ENCODE results near the gene MXRA8.
A peak's percentile ranks its signal among the peaks of the same experiment; 100 is the strongest.
"Not testable (repeated sequence)": the region's sequence is repeated elsewhere in the genome, so short reads cannot be mapped to it uniquely, and the experiment has no call there.

Gene MXRA8

DNA sequence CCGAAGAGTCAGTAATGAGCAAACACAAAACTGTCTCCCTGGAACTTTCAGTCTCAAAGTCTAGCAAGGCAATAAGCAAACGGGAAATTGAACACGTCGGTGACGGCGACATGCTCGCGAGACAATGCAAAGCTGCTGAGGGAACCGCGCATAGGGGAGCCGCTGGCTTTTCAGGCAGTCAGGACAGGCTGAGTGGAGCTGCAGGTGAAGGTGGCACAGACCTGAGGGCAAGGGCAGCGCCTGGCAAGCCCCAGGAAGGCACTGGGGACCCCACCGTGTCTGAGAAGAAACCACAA is 38.8 kb downstream of the MXRA8 start:
- DNase-seq (ENCODE audit: low spot score), result no peak

DNA sequence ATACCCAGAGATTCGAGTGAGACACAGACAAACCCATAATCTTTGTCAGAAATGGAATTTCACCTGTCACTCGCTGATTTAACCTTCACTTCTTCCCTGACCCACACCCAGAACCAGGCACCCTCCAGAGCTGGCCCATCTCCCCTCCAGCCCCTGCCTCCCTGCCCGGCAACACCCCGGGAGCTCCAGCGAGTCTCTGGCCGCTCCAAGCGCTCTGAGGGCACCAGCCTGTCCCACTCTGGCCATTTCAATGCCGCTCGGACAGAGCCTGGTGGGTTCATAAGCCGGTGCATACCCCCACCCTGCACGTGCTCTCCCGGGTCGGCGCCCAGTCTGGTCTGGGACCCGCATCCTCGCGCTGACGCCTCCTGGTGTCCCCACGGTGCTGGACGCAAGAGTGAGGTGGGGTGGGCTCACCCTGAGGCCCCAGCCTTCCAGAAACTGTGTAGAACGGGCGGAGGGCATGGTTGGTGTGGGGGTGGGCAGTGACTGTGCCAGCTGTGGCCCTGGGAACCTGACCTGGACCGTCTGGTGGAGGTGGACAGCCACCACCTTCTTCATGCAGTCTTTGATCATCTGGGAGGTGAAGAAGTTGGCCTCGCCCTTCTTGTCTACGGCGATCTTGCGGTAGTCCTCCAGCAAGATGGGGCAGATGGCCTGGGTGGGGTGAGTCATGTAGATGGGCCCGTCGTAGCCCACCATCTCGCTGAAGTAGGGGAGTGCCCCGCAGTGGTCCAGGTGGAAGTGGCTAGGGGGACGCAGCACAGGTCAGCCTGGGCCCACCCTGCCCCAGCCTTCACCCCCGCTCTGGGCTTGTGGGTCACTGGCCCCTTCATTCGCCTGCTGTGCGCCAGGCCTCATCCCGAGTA is 39.3 kb downstream of the MXRA8 start:
- no peak for DNase-seq (ENCODE audit: low spot score)

DNA sequence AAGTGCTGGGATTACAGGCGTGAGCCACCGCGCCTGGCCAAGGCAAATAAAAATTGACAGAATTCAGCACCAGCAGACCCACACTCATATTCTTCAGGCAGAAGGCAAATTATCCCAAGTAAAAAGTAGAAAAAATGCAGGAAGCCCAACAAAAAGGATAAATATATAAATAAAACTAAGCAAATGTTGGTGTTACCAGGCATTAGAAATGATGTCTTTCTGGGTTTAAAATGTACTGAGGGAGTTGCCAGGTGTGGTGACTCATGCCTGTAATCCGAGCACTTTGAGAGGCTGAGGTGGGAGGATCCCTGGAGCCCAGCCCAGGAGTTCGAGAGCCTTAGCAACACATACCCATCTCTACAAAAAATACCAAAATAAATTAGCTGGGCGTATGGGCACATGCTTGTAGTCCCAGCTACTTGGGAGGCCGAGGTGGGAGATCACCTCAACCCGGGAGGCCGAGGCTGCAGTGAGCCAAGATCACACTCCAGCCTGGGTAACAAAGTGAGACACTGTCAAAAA is 40.2 kb downstream of the MXRA8 start:
- DNase-seq (ENCODE audit: low spot score), result no peak

DNA sequence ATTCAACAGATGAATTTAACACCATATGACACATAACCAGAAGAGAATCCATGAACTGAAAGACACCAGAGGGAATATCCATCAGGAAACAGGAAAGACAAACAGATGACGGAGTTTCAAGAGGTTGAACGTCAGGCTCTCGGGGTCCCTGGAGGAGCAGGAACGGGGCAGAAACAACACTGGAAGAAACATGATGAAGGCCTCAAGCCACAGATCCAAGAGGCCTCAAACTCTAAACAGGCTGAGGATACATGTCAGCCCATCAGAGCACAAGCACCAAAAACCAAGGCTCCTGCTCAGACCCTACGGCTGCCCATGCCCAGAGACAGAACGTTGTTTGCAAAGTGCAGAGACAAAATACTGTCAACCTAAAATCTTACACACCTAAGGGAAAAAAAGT is 40.9 kb downstream of the MXRA8 start:
- no peak for DNase-seq (ENCODE audit: low spot score)

DNA sequence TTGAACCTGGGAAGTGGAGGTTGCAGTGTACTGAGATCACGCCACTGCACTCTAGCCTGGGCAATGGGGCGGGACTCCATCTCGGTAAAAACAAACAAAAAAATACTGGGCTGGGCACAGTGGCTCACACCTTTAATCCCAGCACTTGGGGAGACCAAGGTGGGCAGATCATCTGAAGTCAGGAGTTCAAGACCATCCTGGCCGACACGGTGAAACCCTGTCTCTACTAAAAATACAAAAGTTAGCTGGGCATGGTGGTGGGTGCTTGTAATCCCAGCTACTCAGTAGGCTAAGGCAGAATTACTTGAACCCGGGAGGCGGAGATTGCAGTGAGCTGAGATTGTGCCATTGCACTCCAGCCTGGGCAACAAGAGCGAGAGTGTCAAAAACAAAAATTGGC is 42.2 kb downstream of the MXRA8 start:
- DNase-seq (ENCODE audit: low spot score), result not testable (repeated sequence)

DNA sequence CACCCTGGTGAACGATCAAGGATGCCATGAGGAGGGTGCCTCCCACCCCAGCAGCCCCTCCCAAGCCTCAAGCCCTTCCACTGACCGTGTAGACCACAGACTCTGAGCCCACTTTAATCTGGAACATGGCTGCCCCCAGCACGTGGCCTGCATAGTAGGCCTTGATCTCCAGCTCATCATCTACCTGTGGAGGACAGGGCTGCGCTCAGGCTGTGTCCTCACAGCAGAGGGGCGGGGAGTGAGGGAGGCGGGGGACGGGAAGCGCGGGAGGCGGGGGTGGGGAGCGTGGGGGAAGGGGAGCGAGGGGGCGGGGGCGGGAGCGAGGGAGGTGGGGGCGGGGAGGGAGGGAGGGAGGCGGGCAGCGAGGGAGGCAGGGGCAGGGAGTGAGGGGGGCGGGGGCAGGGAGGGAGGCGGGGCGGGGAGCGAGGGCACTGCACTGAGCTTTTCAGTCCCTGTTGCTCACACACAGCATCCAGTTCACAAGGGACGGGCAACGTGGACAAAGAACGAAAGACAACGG is 42.9 kb downstream of the MXRA8 start:
- DNase-seq (ENCODE audit: low spot score), result no peak

DNA sequence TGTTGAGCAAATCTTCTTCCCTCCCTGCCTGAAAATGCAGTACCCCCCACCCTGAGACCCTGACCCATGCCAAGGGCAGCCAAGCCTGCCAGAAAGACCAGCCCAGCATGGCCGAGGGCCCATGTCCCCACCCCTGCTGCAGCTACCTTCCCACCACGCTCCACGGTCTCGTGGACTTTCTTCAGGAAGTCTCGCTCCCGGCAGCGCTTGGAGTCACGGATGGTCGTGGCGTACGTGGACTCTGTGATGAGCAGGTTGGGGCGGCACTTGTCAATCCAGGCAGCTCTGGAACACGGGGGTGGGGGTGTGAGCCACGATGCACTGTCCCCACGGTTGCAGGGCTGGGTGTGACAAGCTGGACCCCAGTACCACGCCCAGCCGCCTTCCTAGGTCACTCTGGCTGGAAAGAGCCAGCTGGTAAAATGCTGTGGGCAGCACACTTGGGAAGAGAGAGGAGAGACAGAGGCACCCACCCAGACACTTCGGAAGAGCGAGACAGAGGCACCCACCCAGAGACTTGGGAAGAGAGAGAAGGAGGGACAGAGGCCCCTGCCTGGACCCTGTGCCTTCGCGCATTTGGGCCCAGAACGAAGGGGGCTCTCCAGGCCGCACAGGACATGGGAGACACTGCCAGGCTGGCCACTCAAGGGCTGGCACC is 43.5 kb downstream of the MXRA8 start:
- no peak for DNase-seq (ENCODE audit: low spot score)

DNA sequence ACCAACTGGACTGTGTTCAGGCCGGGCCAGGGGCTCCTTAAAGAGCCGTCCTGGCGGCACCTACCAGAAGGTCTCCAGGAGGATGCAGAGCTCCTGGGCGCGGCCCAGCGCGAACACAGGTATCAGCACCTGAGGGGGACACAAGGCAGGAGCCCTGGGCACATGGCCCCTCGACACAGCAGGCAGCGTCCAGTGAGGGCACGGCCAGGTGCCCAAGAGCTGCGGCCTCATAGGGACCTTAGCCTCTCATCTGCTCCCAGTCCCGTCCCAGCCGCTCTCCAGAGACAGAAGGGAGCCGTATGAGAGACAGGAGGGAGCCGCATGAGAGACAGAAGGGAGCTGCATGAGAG is 44.1 kb downstream of the MXRA8 start:
- DNase-seq (ENCODE audit: low spot score), result no peak

DNA sequence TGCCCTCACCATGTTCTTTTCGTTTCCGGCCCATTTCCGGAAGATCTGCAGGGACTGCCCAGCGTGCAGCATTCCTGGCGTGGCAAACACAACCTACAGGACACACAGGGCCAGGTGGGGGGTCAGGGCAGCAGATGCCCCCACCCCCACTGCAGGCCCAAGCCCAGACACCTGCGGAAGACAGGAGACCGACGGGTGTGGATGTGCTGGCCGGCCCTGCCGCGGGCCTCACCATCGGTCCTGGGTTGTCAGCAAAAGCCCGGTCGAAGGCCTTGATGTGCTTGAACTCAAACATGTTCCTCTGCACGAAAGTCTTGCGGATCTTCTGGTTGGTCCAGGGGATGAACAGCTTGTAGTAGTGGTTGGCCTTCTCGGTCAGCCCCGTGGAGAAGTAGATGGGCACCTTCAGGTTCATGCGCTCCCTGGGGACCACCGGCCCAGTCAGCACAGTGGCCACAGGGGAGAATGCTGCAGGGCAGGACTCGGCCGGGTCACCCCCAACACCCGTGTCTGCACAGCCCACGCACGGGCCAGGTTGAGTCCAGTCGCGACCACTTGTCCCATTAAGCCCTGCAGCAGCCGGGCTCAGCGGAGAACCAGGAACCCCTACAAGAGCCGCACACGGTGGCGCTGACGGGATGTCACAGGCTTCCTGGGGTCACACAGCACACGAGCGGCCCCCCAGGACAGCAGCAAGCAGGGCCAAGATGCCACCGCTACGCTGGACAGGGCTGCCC is 44.7 kb downstream of the MXRA8 start:
- DNase-seq (ENCODE audit: low spot score), result no peak

DNA sequence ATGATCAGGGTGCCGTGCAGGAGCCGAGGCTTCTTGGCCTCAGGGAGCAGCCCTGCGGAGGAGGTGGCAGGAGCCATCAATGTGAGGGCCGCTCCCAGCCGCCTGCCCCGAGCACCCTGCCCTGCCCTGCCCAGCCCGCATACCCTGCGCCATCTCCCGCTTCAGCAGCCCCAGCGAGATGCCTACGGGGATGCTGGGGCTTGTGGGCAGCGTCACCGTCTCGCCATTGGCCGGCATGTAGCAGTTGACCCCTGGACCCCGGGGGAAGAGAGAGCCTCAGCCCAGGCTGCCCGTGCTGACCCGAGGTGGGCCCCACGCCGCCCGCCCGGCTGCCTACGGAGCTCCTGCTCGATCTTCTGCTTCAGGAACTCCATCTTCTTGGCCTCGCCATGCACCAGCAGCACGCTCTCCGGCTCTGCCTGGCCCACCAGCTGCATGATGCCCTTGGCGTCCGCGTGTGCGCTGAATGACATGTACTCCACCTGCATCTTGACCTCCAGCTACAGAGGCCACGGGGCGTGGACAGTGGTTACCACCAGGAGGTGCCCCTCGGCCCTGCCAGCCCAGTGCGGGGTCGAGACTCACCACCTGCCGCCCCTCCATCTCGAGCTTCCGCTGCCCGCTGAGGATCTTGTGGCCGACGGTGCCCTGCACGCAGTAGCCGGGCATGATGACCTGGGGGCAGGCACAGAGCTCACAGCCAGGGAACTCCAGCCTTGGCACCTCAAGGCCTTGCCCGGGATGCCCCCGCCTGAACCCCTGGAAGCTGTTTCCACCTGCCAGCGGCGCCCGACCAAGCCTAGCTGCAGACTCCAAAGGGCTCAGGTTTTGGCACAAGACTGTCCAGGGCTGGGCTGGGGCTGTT is 45.7 kb downstream of the MXRA8 start:
- no peak for DNase-seq (ENCODE audit: low spot score)

DNA sequence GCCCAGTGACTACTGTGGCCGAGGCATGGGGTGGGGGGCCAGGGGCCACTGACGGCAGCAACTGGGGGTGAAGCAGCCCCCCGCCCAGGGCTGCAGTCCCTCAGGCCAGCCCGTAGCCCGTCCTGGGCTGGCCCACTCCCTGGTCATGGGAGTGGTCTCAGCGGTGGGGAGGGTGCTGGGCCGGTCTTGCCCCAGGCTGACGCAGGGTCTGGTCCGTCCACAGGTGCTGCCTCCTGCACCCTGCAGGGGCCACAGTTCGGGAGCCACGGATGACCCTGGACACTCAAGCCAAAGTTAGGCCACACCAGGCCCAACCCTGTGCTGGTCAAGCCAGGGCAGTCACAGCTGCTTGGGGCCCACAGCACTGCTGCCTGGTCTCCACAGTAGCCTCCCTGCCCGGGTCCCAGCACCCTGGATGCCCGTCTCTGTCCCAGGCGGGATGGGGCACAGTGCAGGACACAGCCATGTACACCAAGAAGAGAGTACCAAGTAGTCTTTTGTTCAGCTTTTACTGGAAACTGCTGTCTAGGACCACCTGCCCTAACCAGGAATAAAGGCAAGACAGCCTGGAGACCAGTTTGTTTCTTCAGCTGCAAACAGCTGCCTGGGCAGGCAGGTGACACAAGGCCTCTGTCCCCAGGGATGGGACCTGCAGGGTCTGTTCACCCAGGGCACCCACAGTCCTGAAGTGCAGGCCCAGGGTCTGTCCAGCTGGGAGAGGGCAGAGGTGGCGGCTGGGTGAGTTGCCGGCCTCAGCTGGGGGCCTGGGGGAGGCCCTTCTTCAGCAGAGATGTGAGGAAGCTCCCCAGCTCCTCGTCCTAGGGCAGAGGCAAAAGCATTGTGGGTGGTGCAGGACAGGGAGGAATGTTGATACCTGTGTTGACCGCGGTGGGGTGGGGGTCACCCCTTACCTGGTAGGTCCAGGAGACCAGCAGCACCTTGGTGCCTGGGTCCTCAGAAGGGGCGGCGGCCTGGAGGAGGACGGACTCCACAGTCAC is 46.9 kb downstream of the MXRA8 start:
- no peak for DNase-seq (ENCODE audit: low spot score)

DNA sequence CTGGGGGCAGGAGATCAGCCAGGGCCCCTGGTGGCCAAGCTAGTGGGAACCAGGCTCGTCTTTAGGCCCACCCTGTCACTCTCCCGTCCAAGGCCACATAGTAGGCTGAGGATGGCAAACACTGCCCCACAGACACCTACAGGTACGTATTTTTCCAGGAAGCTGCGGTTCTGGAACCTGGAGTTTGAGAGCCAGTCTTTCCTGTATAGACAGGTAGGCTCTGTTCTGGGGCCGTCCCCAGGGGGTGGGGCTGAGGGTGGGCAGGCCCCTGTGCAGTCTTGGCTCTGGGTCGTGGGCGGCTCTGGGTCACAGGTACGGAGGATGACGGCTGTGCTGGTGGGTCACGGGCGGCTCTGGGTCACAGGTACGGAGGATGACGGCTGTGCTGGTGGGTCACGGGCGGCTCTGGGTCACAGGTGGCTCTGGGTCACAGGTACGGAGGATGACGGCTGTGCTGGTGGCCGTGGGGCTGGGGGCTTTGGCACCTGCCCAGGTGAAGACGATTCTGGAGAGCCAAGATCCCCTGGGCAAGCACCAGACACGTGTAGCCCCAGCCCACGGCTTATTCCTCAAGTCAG is 47.8 kb downstream of the MXRA8 start:
- DNase-seq (ENCODE audit: low spot score), result no peak

DNA sequence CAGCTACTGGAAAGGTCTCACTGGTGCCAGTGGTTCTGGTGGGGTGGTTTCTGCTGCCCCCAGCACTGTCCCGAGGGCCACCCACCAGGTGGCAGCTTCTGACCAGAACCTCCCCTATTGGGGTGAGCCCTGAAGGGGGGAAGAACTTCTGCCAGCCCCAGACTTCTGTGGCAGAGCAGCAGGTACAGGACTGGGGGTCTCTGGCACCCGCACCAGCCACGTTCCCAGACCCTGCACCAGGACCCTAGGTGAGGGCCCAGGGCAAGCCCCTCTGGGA is 48.3 kb downstream of the MXRA8 start:
- no peak for DNase-seq (ENCODE audit: low spot score)

DNA sequence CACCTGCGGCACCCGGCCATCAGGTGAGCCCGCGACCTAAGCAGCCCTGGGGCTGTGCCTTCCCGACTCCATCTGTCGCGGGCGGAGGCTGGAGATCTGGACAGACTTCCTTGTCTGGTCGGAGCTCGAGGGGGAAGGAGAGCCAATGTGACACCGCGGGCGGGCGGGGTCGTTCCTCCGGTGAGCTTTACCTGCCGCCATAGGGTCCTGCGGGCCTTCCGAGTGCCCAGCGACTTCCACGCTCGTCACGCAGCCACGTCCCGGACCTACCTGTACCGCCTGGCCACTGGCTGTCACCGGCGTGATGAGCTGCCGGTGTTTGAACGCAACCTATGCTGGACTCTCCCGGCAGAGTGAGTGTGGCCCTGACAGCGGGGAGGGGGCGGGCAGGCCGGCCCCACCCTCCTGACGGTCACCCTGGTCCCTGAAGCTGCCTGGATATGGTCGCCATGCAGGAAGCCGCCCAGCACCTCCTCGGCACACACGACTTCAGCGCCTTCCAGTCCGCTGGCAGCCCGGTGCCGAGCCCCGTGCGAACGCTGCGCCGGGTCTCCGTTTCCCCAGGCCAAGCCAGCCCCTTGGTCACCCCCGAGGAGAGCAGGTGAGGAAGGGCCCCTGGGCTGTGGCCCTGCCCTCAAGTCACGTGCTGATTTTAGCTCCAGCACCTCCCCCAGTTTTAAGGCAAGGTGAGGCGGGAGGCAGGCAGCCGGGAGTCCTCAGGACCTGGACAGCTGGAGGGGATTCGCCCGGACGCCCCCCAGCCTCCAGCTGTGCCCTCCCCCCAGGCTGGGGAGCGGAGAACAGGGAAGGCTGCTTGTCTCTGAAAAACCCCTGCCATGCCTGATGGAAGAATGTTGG is 48.9 kb downstream of the MXRA8 start:
- DNase-seq (ENCODE audit: low spot score), result no peak

DNA sequence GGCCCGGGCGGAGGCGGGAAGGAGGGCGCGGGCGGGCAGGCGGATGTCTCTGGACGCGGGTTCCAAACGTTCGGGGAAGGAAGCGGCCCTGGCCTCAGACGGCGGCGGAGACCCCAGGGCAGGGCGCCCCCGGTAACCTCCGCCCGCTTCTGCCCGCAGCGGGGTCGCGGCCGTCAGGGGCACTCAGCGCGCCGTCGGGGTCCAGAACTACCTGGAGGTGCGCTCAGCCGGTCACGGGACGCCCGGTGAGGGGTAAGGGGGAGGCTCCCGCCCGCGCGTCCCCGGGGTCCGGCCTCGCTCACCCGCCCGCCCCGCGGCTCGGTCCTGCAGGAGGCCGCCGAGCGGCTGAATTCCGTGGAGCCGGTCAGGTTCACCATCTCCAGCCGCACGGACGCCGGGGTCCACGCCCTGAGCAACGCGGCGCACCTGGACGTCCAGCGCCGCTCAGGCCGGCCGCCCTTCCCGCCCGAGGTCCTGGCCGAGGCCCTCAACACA is 49.6 kb downstream of the MXRA8 start:
- DNase-seq (ENCODE audit: low spot score), result no peak

DNA sequence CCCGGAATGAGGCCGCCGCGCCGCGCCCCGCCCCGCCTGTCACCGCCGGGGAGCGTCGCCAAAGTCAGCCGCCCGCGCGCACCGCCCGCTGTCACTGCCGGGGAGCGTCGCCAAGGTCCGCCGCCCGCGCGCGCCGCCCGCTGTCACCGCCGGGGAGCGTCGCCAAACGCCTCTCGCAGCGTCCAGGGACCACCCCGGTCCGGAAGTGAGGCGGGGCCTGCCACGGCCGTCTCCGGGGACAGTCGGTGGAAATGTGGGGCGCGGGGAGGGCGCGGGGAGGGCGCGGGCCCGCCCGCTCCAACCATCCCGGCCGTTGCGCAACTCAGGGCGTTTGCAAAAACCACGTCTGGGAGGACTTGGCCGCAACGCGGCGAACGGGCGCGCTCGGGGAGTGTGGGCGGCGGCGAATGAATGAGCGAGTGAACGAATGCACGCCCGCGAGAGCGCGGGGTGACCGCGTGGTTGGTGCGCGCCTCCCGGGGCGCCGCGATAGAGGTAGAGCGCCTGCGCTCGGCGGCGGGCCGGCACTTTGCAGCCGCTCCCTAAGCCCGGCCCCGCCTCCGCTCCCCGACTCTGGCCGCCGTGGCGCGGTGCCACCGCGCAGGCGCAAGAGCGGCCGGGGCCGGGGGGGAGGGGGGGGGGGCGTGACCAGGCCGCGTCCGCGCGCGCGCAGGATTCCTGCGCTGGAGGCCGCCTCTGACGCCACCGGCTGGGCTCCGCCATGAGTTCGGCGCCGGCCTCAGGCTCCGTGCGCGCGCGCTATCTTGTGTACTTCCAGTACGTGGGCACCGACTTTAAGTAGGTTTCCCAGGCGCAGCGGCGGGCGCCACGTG is 50.2 kb downstream of the MXRA8 start, which contains the start of the genes ACAP3 and PUSL1:
TSS of gene ACAP3 (minus strand) at position 8 of the 833 bp plus-strand sequence. CDS start 115 bp downstream, outside the sequence.
TSS of gene PUSL1 (plus strand) at position 675 of the 833 bp plus-strand sequence. CDS start at position 722, 47 bp downstream.
- peak; percentile 91 for DNase-seq (ENCODE audit: low spot score)

DNA sequence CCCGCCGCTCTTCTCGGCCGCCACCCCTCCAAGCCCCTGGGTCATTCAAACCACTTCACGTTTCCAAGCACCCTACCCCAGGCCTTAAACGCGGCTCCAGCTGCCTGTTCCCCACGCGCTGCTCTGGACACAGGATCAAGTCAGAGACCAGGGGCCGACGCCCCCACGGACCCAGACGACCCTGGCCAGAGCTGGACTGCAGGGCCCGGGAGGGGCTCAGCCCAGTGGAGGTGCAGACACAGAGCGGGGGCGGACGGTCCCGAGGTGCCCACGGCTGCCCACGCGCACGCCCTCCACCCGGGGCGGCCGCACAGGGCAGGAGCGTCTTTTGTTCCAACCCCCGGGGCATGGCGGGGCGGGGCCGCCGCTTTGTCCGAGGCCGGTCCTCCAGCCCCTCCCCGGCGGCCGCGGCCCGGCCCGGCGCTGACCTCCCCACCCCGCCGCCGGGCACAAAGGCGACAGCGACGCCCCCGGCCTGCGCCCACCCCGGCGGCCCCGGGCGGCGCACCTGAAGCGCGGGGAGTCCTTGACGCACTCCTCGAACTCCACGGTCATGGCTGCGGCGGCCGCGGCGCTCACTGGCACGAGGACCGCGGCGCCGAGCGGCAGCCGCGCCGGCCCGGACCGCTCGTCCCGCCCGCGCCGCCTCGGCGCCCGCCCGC is 51.0 kb downstream of the MXRA8 start:
- DNase-seq (ENCODE audit: low spot score), result peak; percentile 75

Measured in ecto neural progenitor cell (in vitro differentiated cells).